K562 (cell line): ENCODE data around the gene CCNY. TPM values are rescaled to one million over a fixed set of nuclear protein-coding genes. Genes with fewer than 3 reads are reported as not detected.

ENCODE experiments used
- ATAC-seq: fragments of 200-7000 bp; cut with Tn5 transposase; 3 replicates; pipeline ENCODE4 v1.9.1; 2020; ENCODE audit warnings: moderate library complexity
- BruUV-seq: library from RNA; stranded (reverse); fragments of 400-500 nt; replicated peaks from 2 replicates; lab custom pipeline; 2021; lab: Mats Ljungman, UMichigan
- CTCF ChIA-PET: fragments of 300-600 bp; formaldehyde crosslinking; extraction: SDS; loops from one replicate; lab custom pipeline; 2021; ENCODE audit warnings: low intra/inter-chr PET ratio; lab: Yijun Ruan, JAX
- POLR2A ChIA-PET: fragments of 300-600, 350-650 bp; sonication (Branson Sonifier 250); formaldehyde crosslinking; extraction: SDS; loops from one replicate; lab custom pipeline; 2021; ENCODE audit warnings: antibody characterized with exemption, inconsistent platforms; lab: Yijun Ruan, JAX
- DNase-seq, 4 experiments: peaks; one replicate each; pipeline versions ENCODE4 v3.0.0 to v3.0.0-alpha.2; 2011 to 2018; ENCODE audit warnings: low spot score in 3 of 4, mixed read lengths in 3 of 4; ENCODE audit errors: extremely low read depth in 1 of 4
- FAIRE-seq: peaks from 2 replicates; lab custom pipeline; 2011; peaks lifted over from hg19 to GRCh38; lab: Jason Lieb, UNC
- H2AFZ ChIP-seq: 2 replicates; pipeline ENCODE4 v1.6.0; 2011; ENCODE audit warnings: low read depth, low read length, control low read depth, inconsistent platforms
- H3K27ac ChIP-seq: fragments of 200-600 bp; 3 replicates; pipeline ENCODE4 v1.8.0; 2011; ENCODE audit warnings: low read depth, mild to moderate bottlenecking, control low read depth, inconsistent platforms, low read length, moderate library complexity, mixed read lengths; ENCODE audit errors: extremely low read depth
- H3K27me3 ChIP-seq, 2 experiments: fragments of 300-600 bp in 1 of 2; 2 replicates in 1 of 2; 3 replicates in 1 of 2; pipeline versions ENCODE4 v1.6.0 to v1.8.0; 2011; ENCODE audit warnings: inconsistent platforms in 2 of 2, low read length in 2 of 2, mild to moderate bottlenecking in 1 of 2, mixed read lengths in 1 of 2, moderate library complexity in 1 of 2; ENCODE audit not compliant: control insufficient read depth in 2 of 2, insufficient read depth in 2 of 2
- H3K36me3 ChIP-seq: fragments of 300-600 bp; 3 replicates; pipeline ENCODE4 v1.8.0; 2011; ENCODE audit warnings: mild to moderate bottlenecking, low read length, inconsistent platforms; ENCODE audit not compliant: control insufficient read depth, insufficient read depth
- H3K4me1 ChIP-seq, 2 experiments: fragments of 200-600 bp in 1 of 2; replicated peaks in 1 of 2; 2 replicates in 1 of 2; 3 replicates in 1 of 2; pipeline versions ENCODE4 v1.5.1 to v1.8.0; 2011; ENCODE audit warnings: inconsistent platforms in 2 of 2, low read length in 2 of 2, mild to moderate bottlenecking in 1 of 2, mixed read lengths in 1 of 2, moderate library complexity in 1 of 2; ENCODE audit not compliant: control insufficient read depth in 2 of 2, insufficient read depth in 2 of 2
- H3K4me2 ChIP-seq: 2 replicates; pipeline ENCODE4 v1.6.1; 2011; ENCODE audit warnings: low read length, control low read depth, inconsistent platforms, mixed read lengths; ENCODE audit not compliant: insufficient read depth
- H3K4me3 ChIP-seq: fragments of 200-600 bp; sonication (generic), shearing (Covaris generic); 2 replicates; pipeline ENCODE4 v1.5.1; 2016; ENCODE audit warnings: control low read depth, inconsistent platforms
- H3K79me2 ChIP-seq: fragments of 200-600 bp; 3 replicates; pipeline ENCODE4 v1.8.0; 2011; ENCODE audit warnings: low read length, inconsistent platforms; ENCODE audit not compliant: control insufficient read depth, insufficient read depth
- H3K9ac ChIP-seq, 2 experiments: 2 replicates each; pipeline versions ENCODE4 v1.6.0 to v1.6.1; 2011; ENCODE audit warnings: low read depth in 2 of 2, low read length in 2 of 2, control low read depth in 1 of 2, inconsistent platforms in 1 of 2, mild to moderate bottlenecking in 1 of 2, mixed read lengths in 1 of 2; ENCODE audit not compliant: insufficient read depth in 1 of 2
- H3K9me1 ChIP-seq: one replicate; pipeline ENCODE4 v1.6.0; 2011; ENCODE audit warnings: inconsistent platforms, mild to moderate bottlenecking, low read length, moderate library complexity; ENCODE audit not compliant: control insufficient read depth, insufficient read depth
- H3K9me3 ChIP-seq: replicated peaks from 2 replicates; pipeline ENCODE4 v1.5.1; 2011; ENCODE audit warnings: low read depth, low read length, inconsistent platforms; ENCODE audit not compliant: control insufficient read depth, insufficient read depth
- H4K20me1 ChIP-seq: replicated peaks from 2 replicates; pipeline ENCODE4 v1.6.1; 2011; ENCODE audit warnings: low read length, inconsistent platforms, mixed read lengths; ENCODE audit not compliant: control insufficient read depth, insufficient read depth
- CBFB ChIP-seq: sonication (generic); formaldehyde crosslinking; IDR thresholded peaks from 2 replicates; pipeline ENCODE4 v1.4.0; 2020; ENCODE audit warnings: mild to moderate bottlenecking, missing genetic modification reagents
- CCAR2 ChIP-seq: fragments of 200-400 bp; formaldehyde crosslinking; IDR thresholded peaks from 2 replicates; pipeline ENCODE4 v1.6.1; 2017; ENCODE audit warnings: mild to moderate bottlenecking, low read depth, low read length
- GTF2E2 ChIP-seq: fragments of 200-800 bp; sonication (Bioruptor generic); IDR thresholded peaks from 2 replicates; pipeline ENCODE4 v1.6.1; 2016; ENCODE audit warnings: missing genetic modification characterization, missing compliant biosample characterization
- KHSRP ChIP-seq: fragments of 450-650 bp; IDR thresholded peaks from 2 replicates; pipeline ENCODE4 v1.6.1; 2017
- MTA3 ChIP-seq: fragments of 450-650 bp; formaldehyde crosslinking; IDR thresholded peaks from 2 replicates; pipeline ENCODE4 v1.6.1; 2017; ENCODE audit warnings: mild to moderate bottlenecking, borderline replicate concordance
- MXI1 ChIP-seq: IDR thresholded peaks from 2 replicates; pipeline ENCODE4 v1.6.1; 2011; ENCODE audit warnings: low read depth, mild to moderate bottlenecking, improper control_type of control experiment, low read length
- POLR2B ChIP-seq: fragments of 450-650 bp; IDR thresholded peaks from 2 replicates; pipeline ENCODE4 v1.6.1; 2018; ENCODE audit warnings: low read depth; ENCODE audit not compliant: partially characterized antibody
- ZNF217 ChIP-seq: sonication (generic); formaldehyde crosslinking; IDR thresholded peaks from 2 replicates; pipeline ENCODE4 v1.8.0; 2022; ENCODE audit warnings: mild to moderate bottlenecking, missing genetic modification reagents
- WGBS: fragments of 100-300 bp; shearing (Covaris generic); methylation state at CpG from one replicate; pipeline ENCODE4 v1.1.6; 2016; ENCODE audit warnings: low coverage, mixed read lengths; ENCODE audit not compliant: insufficient coverage; ENCODE audit errors: missing lambda C conversion rate; 5-methylcytosine and 5-hydroxymethylcytosine counted together
- in situ Hi-C: fragments of 300-500 bp; cut with MboI; formaldehyde crosslinking; loops from 4 replicates; pipeline ENCODE4 v1.15.0; 2018; ENCODE audit warnings: inconsistent platforms, mixed read lengths
- intact Hi-C: fragments of 100-400 bp; cut with micrococcal nuclease; formaldehyde crosslinking; loops from 2 replicates; pipeline ENCODE4 v1.14.2; 2022
- polyA plus RNA-seq, 8 experiments: library from polyadenylated mRNA; depleted of rRNA in 4 of 8; stranded (reverse) in 5 of 8; unstranded in 3 of 8; fragments of >200 nt; fragmentation: Nextera tagmentation in 2 of 8; fragmentation: Illumina TruSeq in 1 of 8; extraction: Ambion mirVana in 2 of 8; extraction: Trizol in 1 of 8; gene quantifications; 2 replicates each; pipeline versions ENCODE4 v1.2.1 to v1.2.3, GENCODE V29; 2011 to 2014; ENCODE audit warnings: inconsistent platforms in 1 of 8, missing spikeins in 1 of 8
- total RNA-seq, 7 experiments: library from RNA; depleted of rRNA in 6 of 7; stranded (reverse); fragments of >200 nt in 6 of 7; fragmentation: Illumina TruSeq in 2 of 7; extraction: Trizol in 2 of 7; gene quantifications; 2 replicates each; pipeline versions ENCODE4 v1.2.1 to v1.2.3, GENCODE V29; 2011 to 2021; ENCODE audit warnings: low replicate concordance in 1 of 7
- TF ChIP-seq, protein P1 (sequence below): fragments of 150-350 bp; IDR thresholded peaks from 2 replicates; pipeline ENCODE4 v1.6.1; 2014; ENCODE audit warnings: low read depth, mild to moderate bottlenecking, low read length, borderline replicate concordance
- TF ChIP-seq, protein P2 (sequence below): IDR thresholded peaks from 2 replicates; pipeline ENCODE4 v1.6.1; 2012; ENCODE audit warnings: low read depth, low read length, improper control_type of control experiment, borderline replicate concordance

CCNY gene
- total and polyA plus RNA-seq, 9 of the 15 experiments (the other 6 are each of a cell fraction or from before 2014, with no cell fraction given) = 8.4 to 109 (median 38.6) TPM

DNA sequence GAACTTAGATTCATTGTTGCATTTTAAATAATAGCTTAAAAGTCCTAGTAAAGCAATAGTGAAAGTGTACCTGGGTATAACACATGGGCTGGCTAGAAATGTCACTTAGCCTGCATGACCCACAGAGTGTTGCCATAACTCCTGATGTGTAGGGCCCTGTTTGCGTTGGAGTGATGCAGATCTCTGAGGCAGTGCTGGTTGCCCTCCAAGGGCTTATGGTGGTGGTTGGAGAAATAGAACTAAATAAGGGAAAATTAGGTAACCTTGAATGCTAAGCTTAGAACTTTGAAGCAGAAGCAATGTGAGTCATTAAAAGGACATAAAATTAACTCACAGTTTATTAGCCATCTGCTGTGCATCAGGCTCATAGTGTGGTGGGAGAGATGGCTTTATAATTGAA lies 105.7 kb downstream of the CCNY start:
- Histone ChIP-seq H3K4me3 (no peak overlapping the region), H3K4me1 (peaks cover 3 to 8% of the 10 kb centered on the region in 2 experiments; a peak in 3 of 5 replicates), H3K9ac (no peak overlapping the region), H2AFZ (no peak overlapping the region), H4K20me1 (no peaks in the 10 kb centered on the region), H3K36me3 (peaks cover 3% of the 10 kb centered on the region; the same call in 1 of the 3 replicates), H3K9me3 (peaks cover 18% of the 10 kb centered on the region), H3K27me3 (no peaks in the 10 kb centered on the region), H3K9me1 (no peaks in the 10 kb centered on the region), H3K27ac (no peak overlapping the region), H3K79me2 (peaks cover 96% of the 10 kb centered on the region), H3K4me2 (no peak overlapping the region)
- TF ChIP-seq, protein P1, sequence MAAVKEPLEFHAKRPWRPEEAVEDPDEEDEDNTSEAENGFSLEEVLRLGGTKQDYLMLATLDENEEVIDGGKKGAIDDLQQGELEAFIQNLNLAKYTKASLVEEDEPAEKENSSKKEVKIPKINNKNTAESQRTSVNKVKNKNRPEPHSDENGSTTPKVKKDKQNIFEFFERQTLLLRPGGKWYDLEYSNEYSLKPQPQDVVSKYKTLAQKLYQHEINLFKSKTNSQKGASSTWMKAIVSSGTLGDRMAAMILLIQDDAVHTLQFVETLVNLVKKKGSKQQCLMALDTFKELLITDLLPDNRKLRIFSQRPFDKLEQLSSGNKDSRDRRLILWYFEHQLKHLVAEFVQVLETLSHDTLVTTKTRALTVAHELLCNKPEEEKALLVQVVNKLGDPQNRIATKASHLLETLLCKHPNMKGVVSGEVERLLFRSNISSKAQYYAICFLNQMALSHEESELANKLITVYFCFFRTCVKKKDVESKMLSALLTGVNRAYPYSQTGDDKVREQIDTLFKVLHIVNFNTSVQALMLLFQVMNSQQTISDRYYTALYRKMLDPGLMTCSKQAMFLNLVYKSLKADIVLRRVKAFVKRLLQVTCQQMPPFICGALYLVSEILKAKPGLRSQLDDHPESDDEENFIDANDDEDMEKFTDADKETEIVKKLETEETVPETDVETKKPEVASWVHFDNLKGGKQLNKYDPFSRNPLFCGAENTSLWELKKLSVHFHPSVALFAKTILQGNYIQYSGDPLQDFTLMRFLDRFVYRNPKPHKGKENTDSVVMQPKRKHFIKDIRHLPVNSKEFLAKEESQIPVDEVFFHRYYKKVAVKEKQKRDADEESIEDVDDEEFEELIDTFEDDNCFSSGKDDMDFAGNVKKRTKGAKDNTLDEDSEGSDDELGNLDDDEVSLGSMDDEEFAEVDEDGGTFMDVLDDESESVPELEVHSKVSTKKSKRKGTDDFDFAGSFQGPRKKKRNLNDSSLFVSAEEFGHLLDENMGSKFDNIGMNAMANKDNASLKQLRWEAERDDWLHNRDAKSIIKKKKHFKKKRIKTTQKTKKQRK = no peak
- TF ChIP-seq MXI1 = no peak
- TF ChIP-seq MTA3 = no peak
- no peak for TF ChIP-seq ZNF217
- TF ChIP-seq, protein P2, sequence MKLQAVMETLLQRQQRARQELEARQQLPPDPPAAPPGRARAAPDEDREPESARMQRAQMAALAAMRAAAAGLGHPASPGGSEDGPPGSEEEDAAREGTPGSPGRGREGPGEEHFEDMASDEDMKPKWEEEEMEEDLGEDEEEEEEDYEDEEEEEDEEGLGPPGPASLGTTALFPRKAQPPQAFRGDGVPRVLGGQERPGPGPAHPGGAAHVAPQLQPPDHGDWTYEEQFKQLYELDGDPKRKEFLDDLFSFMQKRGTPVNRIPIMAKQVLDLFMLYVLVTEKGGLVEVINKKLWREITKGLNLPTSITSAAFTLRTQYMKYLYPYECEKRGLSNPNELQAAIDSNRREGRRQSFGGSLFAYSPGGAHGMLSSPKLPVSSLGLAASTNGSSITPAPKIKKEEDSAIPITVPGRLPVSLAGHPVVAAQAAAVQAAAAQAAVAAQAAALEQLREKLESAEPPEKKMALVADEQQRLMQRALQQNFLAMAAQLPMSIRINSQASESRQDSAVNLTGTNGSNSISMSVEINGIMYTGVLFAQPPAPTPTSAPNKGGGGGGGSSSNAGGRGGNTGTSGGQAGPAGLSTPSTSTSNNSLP = no peak
- TF ChIP-seq POLR2B = no peak
- no peak for TF ChIP-seq KHSRP
- TF ChIP-seq CBFB (CRISPR knock-in tag) = no peak
- TF ChIP-seq CCAR2 = no peak
- no peak for TF ChIP-seq GTF2E2 (tag)
- DNase-seq (no peak), ATAC-seq (no peak), FAIRE-seq (no peak)
- BruUV-seq = no TSS peak
- in situ Hi-C loops = no loop called here
- CTCF ChIA-PET = no interaction called here
- POLR2A ChIA-PET = interaction anchor here (0.7 to 2.3 kb wide), 3 partner anchors 9 to 84 kb away, joined by 3 to 11 read pairs (median 3); no protein-coding TSS in a partner anchor
- 100% methylated on average over 1 of the region's 1 CpG for WGBS
- intact Hi-C loops = no loop called here
